ENCODE measurements around the gene DNAJC17. TPM values are rescaled to one million over a fixed set of nuclear protein-coding genes. Genes with fewer than 3 reads are reported as not detected.

The DNAJC17 gene
- polyA plus RNA-seq, 4 donors, result 41.0 to 95.9 (median 59.1) TPM

DNA sequence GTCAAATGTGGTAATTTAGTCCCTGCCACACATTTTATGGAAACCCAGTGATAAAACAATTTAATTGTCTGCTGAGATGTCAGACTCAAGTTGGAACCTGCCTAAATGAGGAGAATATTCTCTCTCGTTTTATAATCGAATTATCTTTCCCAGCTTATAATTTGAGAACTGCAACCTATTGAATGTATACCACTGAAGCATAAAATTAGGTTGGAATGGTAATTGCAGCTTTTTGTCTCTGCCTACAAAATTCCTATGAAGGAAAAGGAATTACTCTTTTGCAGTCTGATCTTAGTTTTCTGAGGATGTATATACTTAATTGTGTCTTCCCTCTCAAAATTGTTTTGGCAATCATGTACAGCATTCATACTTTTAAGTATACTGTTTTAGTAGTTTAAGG, 83.4 kb downstream of the DNAJC17 start:
- no peaks in the 10 kb centered on the region for H3K27me3 ChIP-seq (ENCODE audit: control insufficient read depth in 3 of 3, insufficient read depth in 3 of 3, low read length in 3 of 3)
- H3K4me1 ChIP-seq (ENCODE audit: control insufficient read depth in 3 of 3, insufficient read depth in 2 of 3, low read depth in 1 of 3, low read length in 2 of 3), result no peaks in the 10 kb centered on the region
- 83 to 92% (median 84%) methylated on average over 2 of the region's 2 CpGs for WGBS, 3 donors
- H3K27ac ChIP-seq (ENCODE audit: low read depth in 1 of 3, low read length in 2 of 3), result no peak overlapping the region
- H3K9me3 ChIP-seq (ENCODE audit: control insufficient read depth in 2 of 2, insufficient read depth in 1 of 2, low read depth in 1 of 2, low read length in 1 of 2), result no peaks in the 10 kb centered on the region
- no peak for DNase-seq
- H3K4me3 ChIP-seq (ENCODE audit: low read depth in 1 of 3, low read length in 3 of 3), result no peak overlapping the region
- peaks cover 0 to 15% (median 0%) of the 10 kb centered on the region in 3 donors for H3K36me3 ChIP-seq (ENCODE audit: control insufficient read depth in 3 of 3, insufficient read depth in 2 of 3, low read depth in 1 of 3, low read length in 3 of 3)
- FAIRE-seq, result no peak

DNA sequence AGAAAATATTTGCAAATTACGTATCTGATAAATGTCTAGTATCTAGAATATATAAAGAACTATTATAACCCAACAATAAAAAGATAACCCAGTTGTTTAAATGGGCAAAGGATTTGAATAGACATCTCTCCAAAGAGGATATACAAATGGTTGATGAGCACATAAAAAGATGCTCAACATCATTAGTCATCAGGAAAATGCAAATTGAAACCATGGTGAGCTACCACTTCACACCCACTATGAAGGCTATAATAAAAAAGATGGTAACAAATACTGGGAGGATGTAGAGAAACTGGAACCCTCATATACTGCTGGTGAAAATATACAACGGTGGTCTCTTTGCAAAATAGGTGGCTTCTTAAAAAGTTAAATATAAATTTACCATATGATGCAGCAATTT, 84.3 kb downstream of the DNAJC17 start:
- WGBS, 3 donors, result 82 to 89% (median 85%) methylated on average over 2 of the region's 2 CpGs

DNA sequence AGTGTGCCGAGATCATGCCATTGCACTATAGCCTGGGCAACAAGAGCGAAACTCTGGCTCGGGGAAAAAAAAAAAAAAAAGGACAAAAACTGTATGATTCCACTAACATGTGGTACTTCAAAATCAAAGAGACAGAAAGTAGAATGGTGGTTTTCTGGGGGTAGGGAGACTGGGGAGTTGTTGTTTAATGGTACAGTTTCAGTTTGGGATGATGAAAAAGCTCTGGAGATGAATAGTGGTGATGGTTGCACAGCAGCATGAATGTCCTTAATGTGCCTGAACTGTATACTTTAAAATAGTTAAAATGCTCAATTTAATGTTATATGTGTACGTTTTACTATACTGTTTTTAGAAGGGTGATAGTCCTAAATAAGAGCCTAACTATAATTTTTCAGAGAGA, 84.9 kb downstream of the DNAJC17 start:
- H3K27ac ChIP-seq (ENCODE audit: low read depth in 1 of 3, low read length in 2 of 3), result no peak overlapping the region
- WGBS, 3 donors, result 87 to 94% (median 91%) methylated on average over 4 of the region's 4 CpGs
- DNase-seq (no peak), FAIRE-seq (no peak)
- no peak overlapping the region for H3K4me3 ChIP-seq (ENCODE audit: low read depth in 1 of 3, low read length in 3 of 3)
- no peaks in the 10 kb centered on the region for H3K27me3 ChIP-seq (ENCODE audit: control insufficient read depth in 3 of 3, insufficient read depth in 3 of 3, low read length in 3 of 3)
- H3K4me1 ChIP-seq (ENCODE audit: control insufficient read depth in 3 of 3, insufficient read depth in 2 of 3, low read depth in 1 of 3, low read length in 2 of 3), result no peaks in the 10 kb centered on the region
- H3K36me3 ChIP-seq (ENCODE audit: control insufficient read depth in 3 of 3, insufficient read depth in 2 of 3, low read depth in 1 of 3, low read length in 3 of 3), result peaks cover 0 to 12% (median 2%) of the 10 kb centered on the region in 3 donors
- no peaks in the 10 kb centered on the region for H3K9me3 ChIP-seq (ENCODE audit: control insufficient read depth in 2 of 2, insufficient read depth in 1 of 2, low read depth in 1 of 2, low read length in 1 of 2)

More for the DNA sequence above, 84.3 kb downstream of the DNAJC17 start:
- Histone ChIP-seq H3K27me3 (ENCODE audit: control insufficient read depth in 3 of 3, insufficient read depth in 3 of 3, low read length in 3 of 3) (no peaks in the 10 kb centered on the region), H3K27ac (ENCODE audit: low read depth in 1 of 3, low read length in 2 of 3) (no peak overlapping the region), H3K4me1 (ENCODE audit: control insufficient read depth in 3 of 3, insufficient read depth in 2 of 3, low read depth in 1 of 3, low read length in 2 of 3) (no peaks in the 10 kb centered on the region), H3K9me3 (ENCODE audit: control insufficient read depth in 2 of 2, insufficient read depth in 1 of 2, low read depth in 1 of 2, low read length in 1 of 2) (no peaks in the 10 kb centered on the region), H3K4me3 (ENCODE audit: low read depth in 1 of 3, low read length in 3 of 3) (no peak overlapping the region), H3K36me3 (ENCODE audit: control insufficient read depth in 3 of 3, insufficient read depth in 2 of 3, low read depth in 1 of 3, low read length in 3 of 3) (peaks cover 0 to 15% (median 2%) of the 10 kb centered on the region in 3 donors)
- no peak for DNase-seq
- no peak for FAIRE-seq

DNA sequence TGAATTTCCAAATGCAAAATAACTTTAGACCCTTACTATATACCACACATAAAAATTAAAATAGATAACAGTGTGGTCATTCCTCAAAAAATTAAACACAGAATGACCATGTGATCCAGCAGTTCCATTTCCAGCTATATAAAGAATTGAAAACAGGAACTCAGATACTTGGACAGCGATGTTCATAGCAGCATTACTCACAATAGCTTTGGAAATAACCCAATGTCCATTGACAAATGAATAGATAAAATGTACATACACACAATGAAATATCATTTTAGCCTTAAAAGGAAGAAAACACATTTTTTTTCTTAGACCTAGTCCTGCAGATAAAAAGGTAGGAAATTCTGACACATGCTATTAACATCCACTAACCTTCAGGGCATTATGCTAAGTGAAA, 85.6 kb downstream of the DNAJC17 start:
- no peaks in the 10 kb centered on the region for H3K4me1 ChIP-seq (ENCODE audit: control insufficient read depth in 3 of 3, insufficient read depth in 2 of 3, low read depth in 1 of 3, low read length in 2 of 3)
- H3K27ac ChIP-seq (ENCODE audit: low read depth in 1 of 3, low read length in 2 of 3), result no peak overlapping the region
- H3K9me3 ChIP-seq (ENCODE audit: control insufficient read depth in 2 of 2, insufficient read depth in 1 of 2, low read depth in 1 of 2, low read length in 1 of 2), result no peaks in the 10 kb centered on the region
- no peak overlapping the region for H3K4me3 ChIP-seq (ENCODE audit: low read depth in 1 of 3, low read length in 3 of 3)
- DNase-seq (no peak), FAIRE-seq (no peak)
- H3K36me3 ChIP-seq (ENCODE audit: control insufficient read depth in 3 of 3, insufficient read depth in 2 of 3, low read depth in 1 of 3, low read length in 3 of 3), result peaks cover 0 to 10% (median 2%) of the 10 kb centered on the region in 3 donors
- no peaks in the 10 kb centered on the region for H3K27me3 ChIP-seq (ENCODE audit: control insufficient read depth in 3 of 3, insufficient read depth in 3 of 3, low read length in 3 of 3)
- 86 to 100% (median 90%) methylated on average over 1 of the region's 1 CpG for WGBS, 3 donors

DNA sequence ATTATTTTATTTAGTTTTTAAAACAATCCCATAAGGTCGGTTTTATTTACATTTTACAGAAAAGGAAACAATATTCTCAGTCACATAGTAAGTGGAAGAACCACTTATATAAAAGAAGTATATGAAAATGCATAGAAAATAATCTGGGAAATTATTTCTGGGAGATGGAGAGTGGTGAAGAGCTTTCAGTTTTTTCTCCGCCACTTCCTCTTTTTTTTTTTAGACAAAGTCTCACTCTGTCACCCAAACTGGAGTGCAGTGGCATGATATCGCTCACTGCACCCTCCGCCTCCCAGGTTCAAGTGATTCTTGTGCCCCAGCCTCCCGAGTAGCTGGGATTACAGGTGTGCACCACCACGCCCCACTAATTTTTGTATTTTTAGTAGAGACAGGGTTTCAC, 91.1 kb downstream of the DNAJC17 start:
- FAIRE-seq, result no peak
- 92 to 93% (median 93%) methylated on average over 6 of the region's 6 CpGs for WGBS, 3 donors
- no peaks in the 10 kb centered on the region for H3K9me3 ChIP-seq (ENCODE audit: control insufficient read depth in 2 of 2, insufficient read depth in 1 of 2, low read depth in 1 of 2, low read length in 1 of 2)
- no peaks in the 10 kb centered on the region for H3K4me1 ChIP-seq (ENCODE audit: control insufficient read depth in 3 of 3, insufficient read depth in 2 of 3, low read depth in 1 of 3, low read length in 2 of 3)
- DNase-seq, result no peak
- no peak overlapping the region for H3K4me3 ChIP-seq (ENCODE audit: low read depth in 1 of 3, low read length in 3 of 3)
- H3K27ac ChIP-seq (ENCODE audit: low read depth in 1 of 3, low read length in 2 of 3), result no peak overlapping the region
- H3K27me3 ChIP-seq (ENCODE audit: control insufficient read depth in 3 of 3, insufficient read depth in 3 of 3, low read length in 3 of 3), result no peaks in the 10 kb centered on the region
- H3K36me3 ChIP-seq (ENCODE audit: control insufficient read depth in 3 of 3, insufficient read depth in 2 of 3, low read depth in 1 of 3, low read length in 3 of 3), result peaks cover 0 to 13% (median 2%) of the 10 kb centered on the region in 3 donors

Other genes with a start within 250 kb of the DNAJC17 start
- 10 to 100 TPM; 22.3 to 35.5 (median 23.6) TPM for gene CCDC32, start 242.4 kb downstream of the DNAJC17 start, polyA plus RNA-seq
- 10 to 100 TPM in 2 of 4 donors, 1 to 10 TPM in 2; 3.2 to 10.6 (median 7.0) TPM for gene RPUSD2, start 238.2 kb downstream of the DNAJC17 start, polyA plus RNA-seq
- gene KNL1, start 213.2 kb downstream of the DNAJC17 start, polyA plus RNA-seq, result 10 to 100 TPM in 1 of 4 donors, 1 to 10 TPM in 3; 8.1 to 11.0 (median 8.9) TPM
- 1 to 10 TPM in 3 of 4 donors, under 1 TPM in 1; 0.89 to 8.5 (median 5.1) TPM for gene RAD51, start 112.3 kb downstream of the DNAJC17 start, polyA plus RNA-seq
- 10 to 100 TPM; 36.6 to 80.8 (median 68.2) TPM for gene RMDN3, start 52.2 kb downstream of the DNAJC17 start, polyA plus RNA-seq
- gene GCHFR, start 43.4 kb downstream of the DNAJC17 start, polyA plus RNA-seq, result 100 to 1,000 TPM in 3 of 4 donors, 10 to 100 TPM in 1; 96.7 to 222 (median 147) TPM
- gene C15orf62, start 37.5 kb downstream of the DNAJC17 start, polyA plus RNA-seq, result 1 to 10 TPM in 1 of 4 donors, under 1 TPM in 2, not detected in 1; 0.88 to 5.1 (median 0.89) TPM
- 10 to 100 TPM; 28.1 to 94.6 (median 44.1) TPM for gene ZFYVE19, start 384 bp downstream of the DNAJC17 start, polyA plus RNA-seq
- gene PPP1R14D, start 21.2 kb upstream of the DNAJC17 start, polyA plus RNA-seq, result 100 to 1,000 TPM in 3 of 4 donors, 10 to 100 TPM in 1; 23.3 to 348 (median 226) TPM
- gene SPINT1, start 36.6 kb upstream of the DNAJC17 start, polyA plus RNA-seq, result 100 to 1,000 TPM in 3 of 4 donors, 10 to 100 TPM in 1; 85.0 to 258 (median 187) TPM
- 1 to 10 TPM in 3 of 4 donors, under 1 TPM in 1; 0.67 to 1.9 (median 1.6) TPM for gene RHOV, start 66.8 kb upstream of the DNAJC17 start, polyA plus RNA-seq
- 10 to 100 TPM in 3 of 4 donors, 1 to 10 TPM in 1; 7.6 to 20.2 (median 10.7) TPM for gene VPS18, start 87.0 kb upstream of the DNAJC17 start, polyA plus RNA-seq
- gene DLL4, start 121.9 kb upstream of the DNAJC17 start, polyA plus RNA-seq, result 10 to 100 TPM in 2 of 4 donors, 1 to 10 TPM in 1, under 1 TPM in 1; 0.81 to 14.4 (median 7.3) TPM
- 10 to 100 TPM in 1 of 4 donors, 1 to 10 TPM in 2, under 1 TPM in 1; 0.96 to 37.3 (median 5.0) TPM for gene CHAC1, start 146.0 kb upstream of the DNAJC17 start, polyA plus RNA-seq